Epithelial cell of proximal tubule (primary cell): ENCODE data around the gene COL24A1. TPM values are rescaled to one million over a fixed set of nuclear protein-coding genes. Genes with fewer than 3 reads are reported as not detected.

Experiments used
- DNase-seq: peaks from one replicate; pipeline ENCODE4 v3.0.0-alpha.2; 2011; ENCODE audit warnings: low read depth
- H3K4me3 ChIP-seq: 2 replicates; pipeline ENCODE4 v1.5.1; 2011; ENCODE audit warnings: low read depth, mild to moderate bottlenecking, low read length
- CTCF ChIP-seq: conservative IDR thresholded peaks from 2 replicates; pipeline ENCODE4 v1.5.1; 2012; ENCODE audit warnings: low read depth, mild to moderate bottlenecking, low read length
- total RNA-seq: library from RNA; depleted of rRNA; stranded (reverse); fragments of >200 nt; gene quantifications from 2 replicates; pipeline ENCODE4 v1.2.3, GENCODE V29; 2015

The COL24A1 gene
- total RNA-seq, 1 donor from 2014 or later, result 0.06 TPM

- no peak for DNase-seq
- no peak for TF ChIP-seq CTCF
- no peak overlapping the region for H3K4me3 ChIP-seq
These were observed 2.0 kb downstream of the COL24A1 start for GRCh38 chr1:86154571-86155050.

GRCh38 chr1:86153836-86154235, 2.7 kb downstream of the COL24A1 start:
- TF ChIP-seq CTCF, result no peak
- H3K4me3 ChIP-seq, result no peak overlapping the region
- no peak for DNase-seq

- no peak for TF ChIP-seq CTCF
- no peak for DNase-seq
These were observed 3.7 kb downstream of the COL24A1 start for GRCh38 chr1:86152887-86153286.

GRCh38 chr1:86151427-86151826, 5.1 kb downstream of the COL24A1 start:
- no peak for TF ChIP-seq CTCF
- H3K4me3 ChIP-seq, result no peak overlapping the region
- DNase-seq, result no peak

More at GRCh38 chr1:86152887-86153286, 3.7 kb downstream of the COL24A1 start:
- no peak overlapping the region for H3K4me3 ChIP-seq

- no peak for DNase-seq
- no peak overlapping the region for H3K4me3 ChIP-seq
- no peak for TF ChIP-seq CTCF
These were observed 6.0 kb downstream of the COL24A1 start for GRCh38 chr1:86150553-86151055.

- no peak for DNase-seq
- TF ChIP-seq CTCF, result no peak
- no peak overlapping the region for H3K4me3 ChIP-seq
These were observed 7.0 kb downstream of the COL24A1 start for GRCh38 chr1:86149591-86149990.

- no peak overlapping the region for H3K4me3 ChIP-seq
- no peak for DNase-seq
- TF ChIP-seq CTCF, result no peak
These were observed 8.8 kb downstream of the COL24A1 start for GRCh38 chr1:86147755-86148154.
